H1 (cell line): ENCODE measurements around the gene FHAD1.

Experiments used
- CTCF ChIP-seq, 3 experiments: IDR thresholded peaks; 1 replicate in 2 of 3; 2 replicates in 1 of 3; pipeline versions ENCODE4 v1.5.1 to v1.6.1; 2011; ENCODE audit warnings: low read length in 3 of 3, mild to moderate bottlenecking in 3 of 3, inconsistent platforms in 2 of 3, low read depth in 1 of 3, moderate library complexity in 1 of 3; ENCODE audit not compliant: insufficient read depth in 1 of 3; ENCODE audit errors: control extremely low read depth in 1 of 3
- EGR1 ChIP-seq: IDR thresholded peaks from 2 replicates; pipeline ENCODE4 v1.6.1; 2011; ENCODE audit warnings: low read depth, low read length, borderline replicate concordance
- EP300 ChIP-seq, 2 experiments: IDR thresholded peaks; 1 replicate in 1 of 2; 2 replicates in 1 of 2; pipeline ENCODE4 v1.6.1; 2011 to 2012; ENCODE audit warnings: low read depth in 2 of 2, low read length in 2 of 2, mild to moderate bottlenecking in 2 of 2, borderline replicate concordance in 1 of 2, inconsistent platforms in 1 of 2, moderate library complexity in 1 of 2
- EZH2 ChIP-seq: fragments of 200-600 bp; sonication (generic); IDR thresholded peaks from 2 replicates; pipeline ENCODE4 v1.7.1; 2012; ENCODE audit warnings: low read depth, mild to moderate bottlenecking, moderate library complexity, low read length, inconsistent platforms; ENCODE audit not compliant: severe bottlenecking
- KDM5A ChIP-seq: fragments of 200-600 bp; IDR thresholded peaks from 2 replicates; pipeline ENCODE4 v1.7.1; 2012; ENCODE audit warnings: mild to moderate bottlenecking, low read length, inconsistent platforms, mixed read lengths
- RAD21 ChIP-seq, 2 experiments: IDR thresholded peaks in 1 of 2; conservative IDR thresholded peaks in 1 of 2; 2 replicates each; pipeline ENCODE4 v1.6.1; 2011; ENCODE audit warnings: low read depth in 2 of 2, low read length in 2 of 2, improper control_type of control experiment in 1 of 2, inconsistent platforms in 1 of 2, mild to moderate bottlenecking in 1 of 2, moderate library complexity in 1 of 2
- TAF7 ChIP-seq: optimal IDR thresholded peaks from 2 replicates; pipeline ENCODE3; 2011; ENCODE audit warnings: low read depth, mild to moderate bottlenecking, inconsistent platforms, low read length, moderate library complexity, borderline replicate concordance
- USF2 ChIP-seq: IDR thresholded peaks from 2 replicates; pipeline ENCODE4 v1.6.1; 2011; ENCODE audit warnings: low read length, improper control_type of control experiment

- TF ChIP-seq KDM5A: no peak
- no peak for TF ChIP-seq CTCF (IDR thresholded peaks at IDR 0.05; ENCODE audit: control extremely low read depth in 1 of 3, insufficient read depth in 1 of 3, low read depth in 1 of 3, low read length in 3 of 3)
- no peak for TF ChIP-seq EZH2
- no peak for TF ChIP-seq TAF7
- no peak for TF ChIP-seq USF2
- TF ChIP-seq EP300 (IDR thresholded peaks at IDR 0.05; ENCODE audit: borderline replicate concordance in 1 of 2, low read depth in 2 of 2, low read length in 2 of 2): no peak
- TF ChIP-seq EGR1: no peak
- no peak for TF ChIP-seq RAD21 (IDR thresholded peaks at IDR 0.05 in 1 of 2, conservative IDR thresholded peaks at IDR 0.05 in 1 of 2; ENCODE audit: low read depth in 2 of 2, low read length in 2 of 2)
These were observed 8.2 kb upstream of the FHAD1 start for GRCh38 chr1:15238789-15239188.
